H1 (cell line): ENCODE data around the gene NINJ2. TPM values are rescaled to one million over a fixed set of nuclear protein-coding genes. Genes with fewer than 3 reads are reported as not detected.

Experiments used
- CTCF ChIA-PET: fragments of 300-600 bp; sonication (Branson Sonifier 250); formaldehyde crosslinking; loops from one replicate; lab custom pipeline; 2021; ENCODE audit not compliant: partially characterized antibody; lab: Charles Lee
- POLR2A ChIA-PET: fragments of 300-600 bp; sonication (Branson Sonifier 250); formaldehyde crosslinking; loops from one replicate; lab custom pipeline; 2021; ENCODE audit warnings: inconsistent platforms; ENCODE audit not compliant: partially characterized antibody; lab: Charles Lee
- DNase-seq, 2 experiments: peaks; one replicate each; pipeline versions ENCODE4 v3.0.0 to v3.0.0-alpha.2; 2010 to 2022; ENCODE audit warnings: low spot score in 2 of 2, low read depth in 1 of 2, mixed read lengths in 1 of 2
- FAIRE-seq: peaks from 2 replicates; lab custom pipeline; 2011; peaks lifted over from hg19 to GRCh38; lab: Jason Lieb, UNC
- H2AFZ ChIP-seq: 2 replicates; pipeline ENCODE4 v1.8.1; 2012; ENCODE audit warnings: low read length, inconsistent platforms
- H2AK5ac ChIP-seq: 2 replicates; pipeline ENCODE4 v1.6.1; 2013; ENCODE audit warnings: low read depth, low read length
- H2BK120ac ChIP-seq: replicated peaks from 2 replicates; pipeline ENCODE3; 2013; ENCODE audit warnings: low read depth, low read length, inconsistent platforms
- H2BK12ac ChIP-seq: 2 replicates; pipeline ENCODE4 v1.6.1; 2013; ENCODE audit warnings: low read depth, low read length
- H2BK15ac ChIP-seq: 2 replicates; pipeline ENCODE4 v1.6.1; 2013; ENCODE audit warnings: low read length
- H2BK20ac ChIP-seq: 2 replicates; pipeline ENCODE4 v1.6.1; 2013; ENCODE audit warnings: low read length
- H2BK5ac ChIP-seq: 2 replicates; pipeline ENCODE4 v1.6.1; 2013; ENCODE audit warnings: low read depth, low read length
- H3K14ac ChIP-seq: 2 replicates; pipeline ENCODE4 v1.6.1; 2013; ENCODE audit warnings: inconsistent platforms; ENCODE audit not compliant: insufficient read length
- H3K18ac ChIP-seq: 2 replicates; pipeline ENCODE4 v1.6.1; 2013; ENCODE audit warnings: low read length; ENCODE audit errors: extremely low read depth
- H3K23ac ChIP-seq: 2 replicates; pipeline ENCODE4 v1.6.1; 2013; ENCODE audit warnings: inconsistent platforms; ENCODE audit not compliant: insufficient read length
- H3K23me2 ChIP-seq: 2 replicates; pipeline ENCODE4 v1.6.1; 2013; ENCODE audit warnings: low read depth, low read length
- H3K27ac ChIP-seq: 2 replicates; pipeline ENCODE4 v1.6.1; 2011; ENCODE audit warnings: low read depth, low read length, inconsistent platforms
- H3K27me3 ChIP-seq, 4 experiments: replicated peaks in 1 of 4; 1 replicate in 1 of 4; 2 replicates in 3 of 4; pipeline versions ENCODE4 v1.6.1 to v1.8.1; 2011 to 2013; ENCODE audit warnings: low read length in 3 of 4, mild to moderate bottlenecking in 3 of 4, inconsistent platforms in 2 of 4, mixed read lengths in 2 of 4, moderate library complexity in 1 of 4; ENCODE audit not compliant: control insufficient read depth in 3 of 4, insufficient read depth in 3 of 4; ENCODE audit errors: extremely low read depth in 1 of 4
- H3K36me3 ChIP-seq, 4 experiments: 2 replicates each; pipeline versions ENCODE4 v1.6.1 to v1.8.1; 2011 to 2013; ENCODE audit warnings: mild to moderate bottlenecking in 4 of 4, low read length in 3 of 4, moderate library complexity in 2 of 4, control low read depth in 1 of 4, inconsistent platforms in 1 of 4; ENCODE audit not compliant: insufficient read depth in 4 of 4, control insufficient read depth in 2 of 4
- H3K4ac ChIP-seq: replicated peaks from 2 replicates; pipeline ENCODE3; 2013; ENCODE audit warnings: low read length, low read depth, mixed read lengths, inconsistent platforms; ENCODE audit not compliant: insufficient read length
- H3K4me1 ChIP-seq, 4 experiments: replicated peaks in 1 of 4; 1 replicate in 1 of 4; 2 replicates in 3 of 4; pipeline versions ENCODE4 v1.6.1 to v1.8.1; 2011 to 2013; ENCODE audit warnings: low read length in 3 of 4, inconsistent platforms in 2 of 4, mixed read lengths in 1 of 4; ENCODE audit not compliant: insufficient read depth in 4 of 4, control insufficient read depth in 3 of 4
- H3K4me2 ChIP-seq, 2 experiments: 2 replicates each; pipeline versions ENCODE4 v1.6.1 to v1.8.1; 2011 to 2013; ENCODE audit warnings: low read depth in 2 of 2, low read length in 2 of 2, control low read depth in 1 of 2, inconsistent platforms in 1 of 2, mild to moderate bottlenecking in 1 of 2; ENCODE audit not compliant: insufficient read depth in 1 of 2
- H3K4me3 ChIP-seq, 4 experiments: fragments of 200-600, 300-600 bp in 1 of 4; sonication (generic), shearing (Covaris generic), sonication (Bioruptor Twin) in 1 of 4; 2 replicates each; pipeline versions ENCODE4 v1.5.1 to v1.8.1; 2011 to 2016; ENCODE audit warnings: low read length in 4 of 4, low read depth in 3 of 4, control low read depth in 2 of 4, inconsistent platforms in 2 of 4, mild to moderate bottlenecking in 2 of 4, mixed read lengths in 1 of 4, moderate library complexity in 1 of 4; ENCODE audit not compliant: insufficient read depth in 2 of 4; ENCODE audit errors: extremely low read depth in 1 of 4
- H3K56ac ChIP-seq: replicated peaks from 2 replicates; pipeline ENCODE3; 2013; ENCODE audit warnings: low read depth, mild to moderate bottlenecking, mixed read lengths, low read length, inconsistent platforms; ENCODE audit not compliant: insufficient read length
- H3K79me1 ChIP-seq: 2 replicates; pipeline ENCODE4 v1.6.1; 2013; ENCODE audit warnings: low read depth, low read length, control low read depth
- H3K79me2 ChIP-seq, 2 experiments: 2 replicates each; pipeline versions ENCODE4 v1.6.1 to v1.8.1; 2012 to 2013; ENCODE audit warnings: low read length in 2 of 2, mild to moderate bottlenecking in 2 of 2, inconsistent platforms in 1 of 2; ENCODE audit not compliant: insufficient read depth in 2 of 2, control insufficient read depth in 1 of 2
- H3K9ac ChIP-seq, 4 experiments: replicated peaks in 1 of 4; 1 replicate in 1 of 4; 2 replicates in 3 of 4; pipeline versions ENCODE4 v1.6.1 to v1.8.1; 2011 to 2013; ENCODE audit warnings: low read depth in 3 of 4, low read length in 3 of 4, control low read depth in 2 of 4, mild to moderate bottlenecking in 2 of 4, moderate library complexity in 2 of 4, inconsistent platforms in 1 of 4; ENCODE audit errors: extremely low read depth in 1 of 4
- H3K9me3 ChIP-seq, 2 experiments: 2 replicates each; pipeline versions ENCODE4 v1.6.1 to v1.8.1; 2012 to 2013; ENCODE audit warnings: mild to moderate bottlenecking in 2 of 2, moderate library complexity in 2 of 2, control low read depth in 1 of 2, inconsistent platforms in 1 of 2, low read depth in 1 of 2, low read length in 1 of 2, mixed read lengths in 1 of 2; ENCODE audit not compliant: insufficient read depth in 2 of 2
- H4K20me1 ChIP-seq, 2 experiments: replicated peaks in 1 of 2; 2 replicates each; pipeline versions ENCODE3 to v1.8.1; 2011 to 2013; ENCODE audit warnings: inconsistent platforms in 2 of 2, low read length in 2 of 2, mild to moderate bottlenecking in 1 of 2; ENCODE audit not compliant: insufficient read depth in 2 of 2, control insufficient read depth in 1 of 2
- H4K5ac ChIP-seq: 2 replicates; pipeline ENCODE4 v1.6.1; 2013; ENCODE audit warnings: low read length, low read depth, mixed read lengths, inconsistent platforms; ENCODE audit not compliant: insufficient read length
- H4K8ac ChIP-seq: 2 replicates; pipeline ENCODE4 v1.8.0; 2013; ENCODE audit warnings: mild to moderate bottlenecking, moderate library complexity, low read length, inconsistent platforms; ENCODE audit not compliant: insufficient read depth; ENCODE audit errors: extremely low read depth
- H4K91ac ChIP-seq: replicated peaks from 2 replicates; pipeline ENCODE3; 2013; ENCODE audit warnings: low read length, mixed read lengths, inconsistent platforms; ENCODE audit not compliant: insufficient read length
- BCL11A ChIP-seq, 2 experiments: IDR thresholded peaks; one replicate each; pipeline ENCODE4 v1.6.1; 2011; ENCODE audit warnings: low read depth in 2 of 2, low read length in 2 of 2, mild to moderate bottlenecking in 2 of 2
- HDAC2 ChIP-seq, 2 experiments: fragments of 300-600 bp in 1 of 2; sonication (generic) in 1 of 2; IDR thresholded peaks; 2 replicates each; pipeline ENCODE4 v1.6.1; 2011 to 2012; ENCODE audit warnings: low read depth in 2 of 2, low read length in 2 of 2, mild to moderate bottlenecking in 2 of 2, moderate library complexity in 2 of 2, borderline replicate concordance in 1 of 2, inconsistent platforms in 1 of 2
- HDAC6 ChIP-seq: IDR thresholded peaks from one replicate; pipeline ENCODE4 v1.7.1; 2012; ENCODE audit warnings: low read depth, mild to moderate bottlenecking, inconsistent platforms, low read length, moderate library complexity
- POU5F1 ChIP-seq: IDR thresholded peaks from 2 replicates; pipeline ENCODE4 v1.6.1; 2011; ENCODE audit warnings: low read depth, mild to moderate bottlenecking, low read length, moderate library complexity
- RAD21 ChIP-seq, 2 experiments: IDR thresholded peaks in 1 of 2; conservative IDR thresholded peaks in 1 of 2; 2 replicates each; pipeline ENCODE4 v1.6.1; 2011; ENCODE audit warnings: low read depth in 2 of 2, low read length in 2 of 2, improper control_type of control experiment in 1 of 2, inconsistent platforms in 1 of 2, mild to moderate bottlenecking in 1 of 2, moderate library complexity in 1 of 2
- RXRA ChIP-seq: IDR thresholded peaks from 2 replicates; pipeline ENCODE4 v1.6.1; 2011; ENCODE audit warnings: low read depth, mild to moderate bottlenecking, low read length, moderate library complexity; ENCODE audit not compliant: insufficient read depth
- SP2 ChIP-seq: IDR thresholded peaks from 2 replicates; pipeline ENCODE4 v1.6.1; 2012; ENCODE audit warnings: mild to moderate bottlenecking, low read length, inconsistent platforms
- TBP ChIP-seq: IDR thresholded peaks from 2 replicates; pipeline ENCODE4 v1.6.1; 2011; ENCODE audit warnings: low read depth, low read length, improper control_type of control experiment
- ZNF274 ChIP-seq: IDR thresholded peaks from 2 replicates; pipeline ENCODE4 v1.7.0; 2012; ENCODE audit warnings: low read length, borderline replicate concordance; ENCODE audit errors: extremely low read depth
- WGBS, 2 experiments: shearing (Covaris generic) in 1 of 2; methylation state at CpG; one replicate each; pipeline versions ENCODE4 v1.1.6 to v1.1.7; 2013 to 2015; ENCODE audit warnings: low lambda C conversion rate in 2 of 2, mixed read lengths in 2 of 2, inconsistent platforms in 1 of 2, low coverage in 1 of 2, missing lambda C conversion rate in 1 of 2; ENCODE audit not compliant: insufficient replicate concordance in 2 of 2, insufficient coverage in 1 of 2, insufficient read length in 1 of 2; ENCODE audit errors: extremely low coverage in 1 of 2, missing lambda C conversion rate in 1 of 2; 5-methylcytosine and 5-hydroxymethylcytosine counted together
- polyA plus RNA-seq, 7 experiments: library from polyadenylated mRNA; depleted of rRNA in 3 of 7; stranded (reverse) in 5 of 7; unstranded in 2 of 7; fragments of >200 nt in 5 of 7; fragments of 200-250 nt in 2 of 7; gene quantifications; 1 replicate in 5 of 7; 2 replicates in 1 of 7; 4 replicates in 1 of 7; pipeline versions ENCODE4 v1.2.1 to v1.2.3, GENCODE V29; 2011 to 2013; ENCODE audit warnings: missing spikeins in 2 of 7, mixed read lengths in 2 of 7
- total RNA-seq: library from RNA; stranded (reverse); fragmentation: NEBNext Ultra II Directional; extraction: Animal tissue kit (Norgen Biotek cat#: 25700); gene quantifications from 2 replicates; pipeline ENCODE4 v1.2.1, GENCODE V29; 2021

NINJ2 gene
- total and polyA plus RNA-seq, 2 of the 8 experiments (the other 6 are each of a cell fraction or from before 2014, with no cell fraction given) = 1.4 TPM; not detected in 1

DNA sequence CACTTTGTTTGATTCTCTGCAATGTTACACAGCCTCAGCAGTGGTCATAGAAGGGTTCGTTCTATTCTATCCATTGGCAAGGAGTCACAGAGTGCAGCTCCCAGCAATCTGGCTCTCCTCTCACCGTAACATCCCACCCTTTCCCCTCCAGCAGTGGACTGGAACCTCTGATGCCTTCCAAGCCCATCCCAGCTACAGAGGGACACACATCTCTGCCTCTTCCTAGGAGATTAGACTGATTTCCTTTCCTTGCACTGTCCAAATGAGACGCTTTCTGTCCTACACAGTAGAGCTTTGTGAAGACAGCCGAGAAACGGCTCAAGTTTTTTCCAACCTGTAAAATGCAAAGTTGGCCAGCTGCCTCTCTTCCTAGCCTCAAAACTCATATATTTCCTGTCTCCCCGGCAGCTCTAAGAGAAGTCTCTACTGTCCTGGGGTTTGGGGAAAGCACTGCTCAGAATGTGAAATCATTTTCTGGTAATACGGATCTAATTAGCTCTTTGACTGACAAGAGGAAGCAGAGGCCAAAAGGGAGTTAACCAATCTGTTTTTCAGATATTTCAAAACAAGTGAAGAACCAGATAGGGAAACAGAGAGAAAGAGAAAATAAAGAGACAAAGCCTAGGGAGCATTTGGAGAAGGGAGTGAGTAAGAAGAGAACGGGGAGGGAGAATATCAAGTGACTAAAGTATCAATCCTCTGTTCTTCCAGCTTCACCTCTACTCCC lies 516 bp downstream of the NINJ2 start:
- Histone ChIP-seq H3K23ac (no peak overlapping the region), H3K14ac (no peak overlapping the region), H3K36me3 (no peaks in the 10 kb centered on the region), H2BK120ac (no peak overlapping the region), H3K27ac (no peak overlapping the region), H3K4me3 (no peak overlapping the region), H3K4me1 (peaks cover 0 to 10% (median 5%) of the 10 kb centered on the region in 4 experiments; a peak in 4 of 7 replicates), H3K56ac (no peak overlapping the region), H3K23me2 (no peaks in the 10 kb centered on the region), H2BK5ac (no peak overlapping the region), H3K79me1 (no peaks in the 10 kb centered on the region), H2BK12ac (no peak overlapping the region), H2AFZ (no peak overlapping the region), H2BK15ac (no peak overlapping the region), H4K8ac (no peak overlapping the region), H4K5ac (no peak overlapping the region), H3K79me2 (no peaks in the 10 kb centered on the region), H4K91ac (no peak overlapping the region), H2BK20ac (no peak overlapping the region), H2AK5ac (no peak overlapping the region), H4K20me1 (no peaks in the 10 kb centered on the region), H3K4me2 (no peak overlapping the region), H3K9ac (no peak overlapping the region), H3K18ac (no peak overlapping the region), H3K9me3 (no peaks in the 10 kb centered on the region), H3K27me3 (0 out of 7 replicates have a peak, but pooled peaks cover 0 to 2% (median 0%) of the 10 kb centered on the region in 4 experiments), H3K4ac (no peak overlapping the region)
- POLR2A ChIA-PET = interaction anchor here (1.3 kb wide), 1 partner anchor 20 kb away, joined by 3 read pairs; no protein-coding TSS in a partner anchor
- no peak for FAIRE-seq
- CTCF ChIA-PET = interaction anchor here (0.8 to 1.9 kb wide), 6 partner anchors 13 to 153 kb away, joined by 3 to 4 read pairs (median 4); no protein-coding TSS in a partner anchor
- DNase-seq = no peak
- WGBS, 2 experiments = 79% methylated on average over 8 of the region's 8 CpGs; no CpG with 5 or more reads in 1 of the 2 experiments
- TF ChIP-seq RAD21 (IDR thresholded peaks at IDR 0.05 in 1 of 2, conservative IDR thresholded peaks at IDR 0.05 in 1 of 2; ENCODE audit: low read depth in 2 of 2, low read length in 2 of 2) = no peak
- no peak for TF ChIP-seq POU5F1
- no peak for TF ChIP-seq ZNF274
- no peak for TF ChIP-seq RXRA
- TF ChIP-seq TBP = no peak
- TF ChIP-seq BCL11A (IDR thresholded peaks at IDR 0.05; ENCODE audit: low read depth in 2 of 2, low read length in 2 of 2) = no peak
- no peak for TF ChIP-seq HDAC6
- TF ChIP-seq SP2 = no peak
- TF ChIP-seq HDAC2 (IDR thresholded peaks at IDR 0.05; ENCODE audit: borderline replicate concordance in 1 of 2, low read depth in 2 of 2, low read length in 2 of 2) = no peak
